GM23248 (cell line): Measurements from ENCODE around the gene LCA5L.

Experiments used
- EZH2 ChIP-seq: fragments of 200-600 bp; sonication (generic); IDR thresholded peaks from 2 replicates; pipeline ENCODE4 v1.6.1; 2018; ENCODE audit warnings: antibody characterized with exemption, mild to moderate bottlenecking; ENCODE audit not compliant: insufficient read depth, poor library complexity, severe bottlenecking
- EZH2phosphoT487 ChIP-seq: fragments of 200-600 bp; sonication (generic); IDR thresholded peaks from 2 replicates; pipeline ENCODE4 v1.6.1; 2018; ENCODE audit warnings: antibody characterized with exemption, moderate library complexity, mild to moderate bottlenecking, low read depth; ENCODE audit not compliant: insufficient read depth

DNA sequence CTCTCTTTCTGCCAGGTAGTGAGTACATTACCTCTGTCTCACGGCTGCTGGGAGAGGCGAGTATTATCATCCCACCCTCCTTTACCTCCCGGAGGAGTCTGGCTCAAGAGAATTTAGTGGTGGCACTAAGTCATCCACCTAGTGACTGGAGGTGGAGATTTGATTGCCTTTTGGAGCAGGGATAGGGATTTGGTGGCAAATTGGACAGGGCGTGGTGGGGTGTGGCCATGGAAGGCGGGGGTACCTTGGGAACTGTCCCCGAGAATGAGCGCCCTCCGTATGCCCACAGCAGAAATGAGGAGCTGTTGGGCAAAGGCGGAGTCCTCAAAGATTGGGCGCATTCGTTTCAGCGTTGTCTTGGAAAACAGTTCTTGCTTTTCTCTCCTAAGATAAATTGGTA is 64.6 kb downstream of the LCA5L start:
- TF ChIP-seq EZH2phosphoT487 (no peak), EZH2 (no peak)
